GM12878 (cell line): ENCODE measurements around the gene NPM1. TPM values are rescaled to one million over a fixed set of nuclear protein-coding genes. Genes with fewer than 3 reads are reported as not detected.

Experiments used
- ATAC-seq: fragments of 200-7000 bp; cut with Tn5 transposase; 3 replicates; pipeline ENCODE4 v1.9.1; 2020; ENCODE audit warnings: mild to moderate bottlenecking, moderate library complexity
- BruUV-seq: library from RNA; stranded (reverse); fragments of 400-500 nt; replicated peaks from 2 replicates; lab custom pipeline; 2021; lab: Mats Ljungman, UMichigan
- CTCF ChIA-PET: fragments of 300-600 bp; sonication (Branson Sonifier 250); formaldehyde crosslinking; extraction: SDS; loops from one replicate; lab custom pipeline; 2021; ENCODE audit warnings: inconsistent platforms; lab: Yijun Ruan, JAX
- POLR2A ChIA-PET: fragments of 350-600 bp; formaldehyde crosslinking; extraction: SDS; loops from one replicate; lab custom pipeline; 2021; ENCODE audit warnings: inconsistent platforms; lab: Charles Lee
- RAD21 ChIA-PET: fragments of 300-600 bp; sonication (Branson Sonifier 250); formaldehyde crosslinking; loops from one replicate; lab custom pipeline; 2023; ENCODE audit warnings: antibody characterized with exemption; ENCODE audit not compliant: unreplicated experiment; lab: Charles Lee
- SMC1A ChIA-PET: fragments of 300-600 bp; sonication (Branson Sonifier 250); formaldehyde crosslinking; loops from one replicate; lab custom pipeline; 2023; ENCODE audit not compliant: unreplicated experiment, uncharacterized antibody; lab: Charles Lee
- DNase-seq: peaks from one replicate; pipeline ENCODE4 v3.0.0-alpha.2; 2011; ENCODE audit warnings: low read depth, low spot score
- FAIRE-seq: peaks from 3 replicates; lab custom pipeline; 2011; peaks lifted over from hg19 to GRCh38; lab: Jason Lieb, UNC
- H2AFZ ChIP-seq: 2 replicates; pipeline ENCODE4 v1.6.0; 2011; ENCODE audit warnings: low read depth, low read length, control low read depth; ENCODE audit not compliant: control insufficient read depth
- H3K27ac ChIP-seq: 2 replicates; pipeline ENCODE4 v1.5.1; 2011; ENCODE audit warnings: control low read depth; ENCODE audit not compliant: control insufficient read depth, insufficient read depth
- H3K27me3 ChIP-seq, 2 experiments: replicated peaks in 1 of 2; 2 replicates each; pipeline versions ENCODE4 v1.6.0 to v1.6.1; 2011; ENCODE audit warnings: low read length in 1 of 2; ENCODE audit not compliant: control insufficient read depth in 2 of 2, insufficient read depth in 2 of 2
- H3K36me3 ChIP-seq, 2 experiments: 2 replicates each; pipeline ENCODE4 v1.5.1; 2011; ENCODE audit warnings: low read length in 1 of 2; ENCODE audit not compliant: control insufficient read depth in 2 of 2, insufficient read depth in 2 of 2
- H3K4me1 ChIP-seq: 2 replicates; pipeline ENCODE4 v1.6.1; 2011; ENCODE audit warnings: mild to moderate bottlenecking, low read length, moderate library complexity, mixed read lengths; ENCODE audit not compliant: control insufficient read depth, insufficient read depth
- H3K4me2 ChIP-seq: 2 replicates; pipeline ENCODE4 v1.6.0; 2011; ENCODE audit warnings: control low read depth; ENCODE audit not compliant: control insufficient read depth, insufficient read depth
- H3K4me3 ChIP-seq: fragments of 200-600 bp; sonication (generic); 2 replicates; pipeline ENCODE4 v1.5.1; 2016
- H3K79me2 ChIP-seq: 2 replicates; pipeline ENCODE4 v1.6.0; 2011; ENCODE audit warnings: low read length; ENCODE audit not compliant: control insufficient read depth, insufficient read depth
- H3K9ac ChIP-seq: 2 replicates; pipeline ENCODE4 v1.8.0; 2011; ENCODE audit warnings: low read length, control low read depth, mixed read lengths; ENCODE audit not compliant: control insufficient read depth, insufficient read depth
- H3K9me3 ChIP-seq: replicated peaks from 3 replicates; pipeline ENCODE4 v1.5.1; 2011; ENCODE audit warnings: mild to moderate bottlenecking, low read length; ENCODE audit not compliant: control insufficient read depth, insufficient read depth
- H4K20me1 ChIP-seq: 2 replicates; pipeline ENCODE4 v1.6.0; 2011; ENCODE audit not compliant: control insufficient read depth, insufficient read depth
- BACH1 ChIP-seq: fragments of 450-650 bp; IDR thresholded peaks from 2 replicates; pipeline ENCODE4 v1.6.1; 2017; ENCODE audit warnings: mild to moderate bottlenecking, borderline replicate concordance
- CHD4 ChIP-seq: fragments of 200-600 bp; sonication (generic); IDR thresholded peaks from 2 replicates; pipeline ENCODE4 v1.6.1; 2016; ENCODE audit warnings: mild to moderate bottlenecking
- EZH2 ChIP-seq: IDR thresholded peaks from 2 replicates; pipeline ENCODE4 v1.6.1; 2012; ENCODE audit warnings: low read depth, mild to moderate bottlenecking, control low read depth, inconsistent platforms, low read length, borderline replicate concordance; ENCODE audit not compliant: control insufficient read depth
- FOS ChIP-seq: IDR thresholded peaks from 3 replicates; pipeline ENCODE4 v1.6.1; 2011; ENCODE audit warnings: borderline replicate concordance; ENCODE audit not compliant: insufficient read length; ENCODE audit errors: extremely low read depth
- FOXM1 ChIP-seq: IDR thresholded peaks from 2 replicates; pipeline ENCODE4 v1.6.1; 2012; ENCODE audit warnings: low read depth, mild to moderate bottlenecking, inconsistent platforms, low read length, moderate library complexity
- GATAD2B ChIP-seq: fragments of 450-650 bp; conservative IDR thresholded peaks from 2 replicates; pipeline ENCODE4 v1.6.1; 2017; ENCODE audit warnings: low read depth, mild to moderate bottlenecking, moderate library complexity
- HDAC6 ChIP-seq: fragments of 200-600 bp; sonication (generic); IDR thresholded peaks from one replicate; pipeline ENCODE4 v1.8.0; 2017; ENCODE audit warnings: antibody characterized with exemption; ENCODE audit not compliant: unreplicated experiment
- KAT2A ChIP-seq: conservative IDR thresholded peaks from 2 replicates; pipeline ENCODE4 v1.6.1; 2011; ENCODE audit warnings: low read depth, low read length; ENCODE audit not compliant: control insufficient read depth
- KLF5 ChIP-seq: fragments of 450-650 bp; IDR thresholded peaks from 2 replicates; pipeline ENCODE4 v1.6.1; 2014; ENCODE audit warnings: mild to moderate bottlenecking; ENCODE audit not compliant: partially characterized antibody
- MLLT1 ChIP-seq: fragments of 450-650 bp; IDR thresholded peaks from 2 replicates; pipeline ENCODE4 v1.6.1; 2016; ENCODE audit warnings: mild to moderate bottlenecking
- NR2C1 ChIP-seq: fragments of 450-650 bp; IDR thresholded peaks from 2 replicates; pipeline ENCODE4 v1.6.1; 2017; ENCODE audit warnings: antibody characterized with exemption, mild to moderate bottlenecking, moderate library complexity
- NR2F1 ChIP-seq: fragments of 450-650 bp; conservative IDR thresholded peaks from 2 replicates; pipeline ENCODE4 v1.6.1; 2017; ENCODE audit warnings: mild to moderate bottlenecking
- PML ChIP-seq: IDR thresholded peaks from 2 replicates; pipeline ENCODE4 v1.6.1; 2012; ENCODE audit warnings: low read length, inconsistent platforms
- POU2F2 ChIP-seq: IDR thresholded peaks from 3 replicates; pipeline ENCODE4 v1.6.1; 2011; ENCODE audit warnings: low read depth, mild to moderate bottlenecking, low read length, borderline replicate concordance
- RAD21 ChIP-seq: IDR thresholded peaks from 2 replicates; pipeline ENCODE4 v1.6.1; 2011; ENCODE audit warnings: mild to moderate bottlenecking, low read depth, low read length, moderate library complexity; ENCODE audit not compliant: insufficient read depth
- RELB ChIP-seq: fragments of 450-650 bp; IDR thresholded peaks from 2 replicates; pipeline ENCODE4 v1.6.1; 2017; ENCODE audit warnings: low read depth, mild to moderate bottlenecking, moderate library complexity
- SRF ChIP-seq, 2 experiments: IDR thresholded peaks; 2 replicates each; pipeline ENCODE4 v1.6.1; 2011; ENCODE audit warnings: low read depth in 2 of 2, low read length in 2 of 2, mild to moderate bottlenecking in 1 of 2, moderate library complexity in 1 of 2
- STAT1 ChIP-seq: fragments of 450-650 bp; conservative IDR thresholded peaks from 2 replicates; pipeline ENCODE4 v1.6.1; 2014; ENCODE audit warnings: antibody characterized with exemption, mild to moderate bottlenecking
- USF2 ChIP-seq: IDR thresholded peaks from 2 replicates; pipeline ENCODE4 v1.6.1; 2011; ENCODE audit warnings: low read depth, low read length, improper control_type of control experiment, borderline replicate concordance
- ZBED1 ChIP-seq: IDR thresholded peaks from 2 replicates; pipeline ENCODE4 v1.6.1; 2016; ENCODE audit warnings: borderline replicate concordance
- WGBS: methylation state at CpG from one replicate; pipeline ENCODE4 v1.1.6; 2016; ENCODE audit warnings: low lambda C conversion rate; ENCODE audit not compliant: insufficient replicate concordance, insufficient coverage; ENCODE audit errors: missing lambda C conversion rate; 5-methylcytosine and 5-hydroxymethylcytosine counted together
- in situ Hi-C: fragments of 300-500 bp; cut with MboI; formaldehyde crosslinking; loops from 9 replicates; pipeline ENCODE4 v1.14.3; 2018; ENCODE audit warnings: mixed read lengths
- intact Hi-C: fragments of 100-400 bp; cut with micrococcal nuclease; formaldehyde crosslinking; loops from one replicate; pipeline ENCODE4 v1.14.2; 2022; ENCODE audit not compliant: unreplicated experiment
- polyA plus RNA-seq, 11 experiments: library from polyadenylated mRNA; depleted of rRNA in 4 of 11; unstranded in 6 of 11; stranded (reverse) in 5 of 11; fragments of >200 nt; fragmentation: Nextera tagmentation in 4 of 11; fragmentation: Illumina TruSeq in 1 of 11; extraction: Ambion mirVana in 4 of 11; extraction: Trizol in 1 of 11; gene quantifications; 1 replicate in 1 of 11; 2 replicates in 10 of 11; pipeline versions ENCODE4 v1.2.1 to v1.2.3, GENCODE V29; 2011 to 2016; ENCODE audit warnings: inconsistent platforms in 2 of 11, missing spikeins in 2 of 11, low read depth in 1 of 11
- total RNA-seq, 4 experiments: library from RNA; depleted of rRNA in 3 of 4; stranded (reverse); fragments of >200 nt in 3 of 4; fragmentation: Illumina TruSeq in 1 of 4; extraction: Trizol in 1 of 4; gene quantifications; 2 replicates each; pipeline versions ENCODE4 v1.2.1 to v1.2.3, GENCODE V29; 2013 to 2021

NPM1 gene
- total and polyA plus RNA-seq, 10 of the 15 experiments (the other 5 are each of a cell fraction or from before 2014, with no cell fraction given) = 1,843 to 5,466 (median 2,866) TPM

DNA sequence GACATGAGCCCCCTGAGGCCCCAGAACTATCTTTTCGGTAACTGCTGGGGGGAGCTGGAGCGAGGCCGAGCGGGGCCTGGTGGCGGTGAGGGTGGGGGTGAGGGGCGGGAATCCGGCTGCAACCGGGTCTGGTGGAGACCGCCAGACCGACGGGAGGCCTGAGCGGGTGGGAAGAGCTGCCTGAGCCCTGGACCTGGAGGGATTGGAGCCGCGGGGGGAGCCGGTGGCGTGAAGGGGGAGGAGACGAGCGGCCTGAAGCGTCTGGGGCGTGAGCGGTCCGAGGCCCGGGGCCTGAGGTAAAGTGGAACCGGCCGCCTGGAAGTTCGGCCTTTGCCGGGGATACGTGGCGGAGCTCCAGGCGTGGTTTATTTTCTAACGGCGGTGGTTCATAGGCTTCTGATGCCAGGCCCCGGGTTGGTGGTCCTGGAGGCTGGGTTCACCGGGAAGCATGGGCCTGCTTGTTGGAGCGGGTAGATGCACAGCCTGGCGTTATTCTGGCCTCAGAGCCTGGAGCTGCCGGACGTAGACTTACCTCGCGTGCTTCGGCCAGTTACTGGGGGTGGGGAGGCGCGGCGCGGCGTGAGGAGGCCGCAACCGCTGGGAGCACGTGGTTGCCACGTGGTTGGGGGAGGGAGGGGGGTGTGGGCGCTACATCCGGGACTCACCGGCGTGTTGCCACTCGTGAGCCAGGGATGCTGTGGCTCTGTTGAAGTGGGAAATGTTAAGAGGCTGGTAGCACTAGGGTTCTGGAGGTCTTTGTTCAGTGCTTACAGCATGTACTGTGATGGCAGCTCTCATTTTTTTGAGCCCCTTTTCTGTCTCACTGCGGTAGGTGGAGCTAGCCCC, 544 bp downstream of the NPM1 start:
- BruUV-seq = no TSS peak
- H3K9me3 ChIP-seq = no peaks in the 10 kb centered on the region
- in situ Hi-C loops = no loop called here
- no peaks in the 10 kb centered on the region for H3K27me3 ChIP-seq
- H4K20me1 ChIP-seq = peaks cover 16% of the 10 kb centered on the region; the same call in 1 of the 2 replicates
- FAIRE-seq (peak; percentile 56), DNase-seq (peak; percentile 59), ATAC-seq (peak; percentile 71)
- under 1% methylated on average over 54 of the region's 56 CpGs for WGBS
- intact Hi-C loops = no loop called here
- ChIA-PET CTCF (interaction anchor here (0.6 to 1.6 kb wide), 4 partner anchors 9 to 671 kb away, joined by 3 to 5 read pairs (median 3); no protein-coding TSS in a partner anchor), SMC1A (interaction anchor here (1.6 kb wide), 1 partner anchor 617 kb away, joined by 3 read pairs; no protein-coding TSS in a partner anchor), POLR2A (interaction anchor here (0.6 to 1.0 kb wide), 5 partner anchors 12 to 999 kb away, joined by 3 to 6 read pairs (median 3); partner anchors contain the start of gene KCNMB1), RAD21 (interaction anchor here (1.3 to 1.5 kb wide), 2 partner anchors 9 to 618 kb away, joined by 3 to 5 read pairs; partner anchors contain the start of gene FBXW11)
- H3K27ac ChIP-seq = peak overlapping the region; percentile 87
- peak overlapping the region; percentile 30 for H3K4me2 ChIP-seq
- peak overlapping the region; percentile 92 for H3K4me3 ChIP-seq
- H3K36me3 ChIP-seq = peaks cover 9% of the 10 kb centered on the region in 2 experiments
- H3K4me1 ChIP-seq = peaks cover 5% of the 10 kb centered on the region
- no peak overlapping the region for H2AFZ ChIP-seq
- peak overlapping the region; percentile 87 for H3K9ac ChIP-seq
- H3K79me2 ChIP-seq = peaks cover 58% of the 10 kb centered on the region
- TF ChIP-seq STAT1 (no peak), CHD4 (no peak), USF2 (peak; percentile 90), GATAD2B (no peak), KLF5 (peak; percentile 27), KAT2A (no peak), POU2F2 (peak; percentile 57), NR2C1 (no peak), FOXM1 (no peak), PML (peak; percentile 12; the same call in 1 of the 2 replicates), HDAC6 (no peak), NR2F1 (no peak), FOS (peak; percentile 39), SRF (IDR thresholded peaks at IDR 0.05; ENCODE audit: low read depth in 2 of 2, low read length in 2 of 2) (no peak), MLLT1 (peak; percentile 52; the same call in 1 of the 2 replicates), ZBED1 (no peak), BACH1 (peak; percentile 77), RAD21 (no peak), EZH2 (no peak), RELB (no peak)
